HG02884 (cell line): ENCODE results near the gene C5AR1.
"Not testable (repeated sequence)": the region's sequence is repeated elsewhere in the genome, so short reads cannot be mapped to it uniquely, and the experiment has no call there.

Source experiments
- ATAC-seq: cut with Tn5 transposase; IDR thresholded peaks from one replicate; pipeline ENCODE4 v1.9.1; 2021; ENCODE audit warnings: mild to moderate bottlenecking, moderate library complexity; ENCODE audit not compliant: unreplicated experiment

C5AR1 gene

GRCh38 chr19:47309608-47310007 lies at the start of gene C5AR1:
C5AR1 (plus strand) TSS chr19:47309861; CDS start chr19:47309896, 35 bp downstream.
- no peak for ATAC-seq

- ATAC-seq, result no peak
Measured at GRCh38 chr19:47260476-47260875, 49.2 kb upstream of the C5AR1 start.

- ATAC-seq, result not testable (repeated sequence)
Measured at GRCh38 chr19:47261946-47262793, 47.5 kb upstream of the C5AR1 start.

- ATAC-seq, result no peak
Measured at GRCh38 chr19:47264629-47265028, 45.0 kb upstream of the C5AR1 start.

GRCh38 chr19:47266401-47266941 lies 43.2 kb upstream of the C5AR1 start:
- ATAC-seq, result no peak

- no peak for ATAC-seq
Measured at GRCh38 chr19:47267350-47267759, 42.3 kb upstream of the C5AR1 start.

- no peak for ATAC-seq
Measured at GRCh38 chr19:47268028-47268427, 41.6 kb upstream of the C5AR1 start.

- no peak for ATAC-seq
Measured at GRCh38 chr19:47269596-47269995, 40.1 kb upstream of the C5AR1 start.

GRCh38 chr19:47270408-47270807 lies 39.3 kb upstream of the C5AR1 start:
- ATAC-seq, result no peak

- ATAC-seq, result no peak
Measured at GRCh38 chr19:47271949-47272348, 37.7 kb upstream of the C5AR1 start.

GRCh38 chr19:47272448-47273312 lies 37.0 kb upstream of the C5AR1 start:
- ATAC-seq, result no peak

GRCh38 chr19:47273313-47274070 lies 36.2 kb upstream of the C5AR1 start:
- ATAC-seq, result peak; percentile 56

- peak; percentile 45 for ATAC-seq
Measured at GRCh38 chr19:47274071-47274890, 35.4 kb upstream of the C5AR1 start, which contains the start of gene INAFM1. INAFM1 (plus strand) TSS chr19:47274885; CDS start chr19:47274920, 35 bp downstream.

GRCh38 chr19:47274891-47275761 lies 34.5 kb upstream of the C5AR1 start:
- ATAC-seq, result peak; percentile 10

- no peak for ATAC-seq
Measured at GRCh38 chr19:47275791-47276461, 33.7 kb upstream of the C5AR1 start.

- ATAC-seq, result not testable (repeated sequence)
Measured at GRCh38 chr19:47276513-47276912, 33.1 kb upstream of the C5AR1 start.

- ATAC-seq, result no peak
Measured at GRCh38 chr19:47280183-47280797, 29.4 kb upstream of the C5AR1 start.
